SH-SY5Y (cell line): ENCODE results near the gene AIFM3.

ENCODE experiments used
- GATA2 ChIP-seq: IDR thresholded peaks from 2 replicates; pipeline ENCODE4 v1.6.1; 2011; ENCODE audit warnings: mild to moderate bottlenecking, low read depth, low read length
- GATA3 ChIP-seq: IDR thresholded peaks from 2 replicates; pipeline ENCODE4 v1.6.1; 2011; ENCODE audit warnings: low read depth, mild to moderate bottlenecking, low read length, moderate library complexity

GRCh38 chr22:21000987-21001600 lies 34.0 kb downstream of the AIFM3 start:
- no peak for TF ChIP-seq GATA2
- TF ChIP-seq GATA3 = no peak
